ENCODE results near the gene GLRX5. TPM values are rescaled to one million over a fixed set of nuclear protein-coding genes. Genes with fewer than 3 reads are reported as not detected.

Gene GLRX5
- total RNA-seq, 1 experiment from 2014 or later: 23.2 TPM

DNA sequence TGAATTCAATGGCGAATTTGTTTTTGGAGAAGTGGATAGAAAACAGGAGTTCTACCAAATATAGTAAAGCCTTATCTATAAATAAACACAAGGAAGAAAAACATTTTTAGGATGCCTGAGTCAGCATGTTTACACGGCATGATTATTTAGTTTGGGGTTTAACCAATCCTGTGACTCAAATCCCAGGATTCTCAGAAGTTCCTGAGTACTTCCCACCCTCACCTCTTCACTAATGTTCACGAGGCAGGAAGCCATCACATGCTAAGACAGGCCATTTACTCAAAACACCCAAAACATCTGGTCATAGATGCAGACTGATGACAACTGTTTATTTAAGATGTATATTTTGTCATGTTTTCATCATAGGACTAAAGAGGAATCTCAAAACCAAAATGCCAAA lies 3.4 kb upstream of the GLRX5 start:
- peak in 1 of 2 experiments; percentile 54 for DNase-seq
- H3K27ac ChIP-seq: peak overlapping the region; percentile 54
- H3K4me3 ChIP-seq: peak overlapping the region; percentile 73; the same call in 1 of the 2 replicates
- no peaks in the 10 kb centered on the region for H3K9me3 ChIP-seq (ENCODE audit: insufficient read depth, low read depth)
- peaks cover 12% of the 10 kb centered on the region for H3K36me3 ChIP-seq (ENCODE audit: low read depth)
- intact Hi-C loops (cut with micrococcal nuclease; ENCODE audit: unreplicated experiment): no loop called here
- peaks cover 71% of the 10 kb centered on the region for H3K79me2 ChIP-seq (ENCODE audit: low read depth)
- H3K9me2 ChIP-seq (ENCODE audit: insufficient read depth): no peaks in the 10 kb centered on the region
- peak overlapping the region; percentile 96 for H3K4me2 ChIP-seq
- ChIA-PET POLR2A (ENCODE audit: unreplicated experiment) (no interaction called here), CTCF (no interaction called here)
- TF ChIP-seq EZH2 (IDR thresholded peaks at IDR 0.05; ENCODE audit: low read depth): no peak
- TF ChIP-seq, protein P1, sequence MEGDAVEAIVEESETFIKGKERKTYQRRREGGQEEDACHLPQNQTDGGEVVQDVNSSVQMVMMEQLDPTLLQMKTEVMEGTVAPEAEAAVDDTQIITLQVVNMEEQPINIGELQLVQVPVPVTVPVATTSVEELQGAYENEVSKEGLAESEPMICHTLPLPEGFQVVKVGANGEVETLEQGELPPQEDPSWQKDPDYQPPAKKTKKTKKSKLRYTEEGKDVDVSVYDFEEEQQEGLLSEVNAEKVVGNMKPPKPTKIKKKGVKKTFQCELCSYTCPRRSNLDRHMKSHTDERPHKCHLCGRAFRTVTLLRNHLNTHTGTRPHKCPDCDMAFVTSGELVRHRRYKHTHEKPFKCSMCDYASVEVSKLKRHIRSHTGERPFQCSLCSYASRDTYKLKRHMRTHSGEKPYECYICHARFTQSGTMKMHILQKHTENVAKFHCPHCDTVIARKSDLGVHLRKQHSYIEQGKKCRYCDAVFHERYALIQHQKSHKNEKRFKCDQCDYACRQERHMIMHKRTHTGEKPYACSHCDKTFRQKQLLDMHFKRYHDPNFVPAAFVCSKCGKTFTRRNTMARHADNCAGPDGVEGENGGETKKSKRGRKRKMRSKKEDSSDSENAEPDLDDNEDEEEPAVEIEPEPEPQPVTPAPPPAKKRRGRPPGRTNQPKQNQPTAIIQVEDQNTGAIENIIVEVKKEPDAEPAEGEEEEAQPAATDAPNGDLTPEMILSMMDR (conservative IDR thresholded peaks at IDR 0.05): no peak
- H3K4me1 ChIP-seq (replicated peaks; ENCODE audit: insufficient read depth): peaks cover 50% of the 10 kb centered on the region
- peaks cover 27% of the 10 kb centered on the region; the same call in 1 of the 2 replicates for H3F3A ChIP-seq (ENCODE audit: insufficient read depth, low read depth)
- BruUV-seq (replicated peaks): no TSS peak
- H3K27me3 ChIP-seq (ENCODE audit: insufficient read depth, low read depth): no peaks in the 10 kb centered on the region
- H2AFZ ChIP-seq: no peak overlapping the region
- peaks cover 19% of the 10 kb centered on the region for H4K20me1 ChIP-seq (ENCODE audit: insufficient read depth)

DNA sequence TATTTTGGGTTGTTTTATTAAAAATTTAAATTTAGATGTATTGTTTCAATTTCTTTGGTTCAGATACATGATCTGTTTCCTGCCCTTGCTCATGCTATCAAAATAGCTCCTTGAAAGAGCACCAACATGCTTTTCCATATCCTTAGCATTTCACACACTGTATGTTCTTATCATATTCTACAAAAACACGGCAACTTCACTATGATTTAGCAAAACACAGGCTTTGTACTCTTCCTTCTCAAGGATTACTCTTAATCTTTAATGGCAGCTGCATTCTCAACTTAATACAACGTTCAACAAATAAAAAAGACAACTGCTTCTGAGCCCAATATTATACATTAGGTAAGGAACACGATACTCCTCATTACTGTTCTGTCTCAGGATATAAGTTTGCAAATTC lies 2.9 kb upstream of the GLRX5 start:
- DNase-seq: no peak
- intact Hi-C loops (cut with micrococcal nuclease; ENCODE audit: unreplicated experiment): no loop called here
- ChIA-PET CTCF (no interaction called here), POLR2A (ENCODE audit: unreplicated experiment) (no interaction called here)
- H3K27me3 ChIP-seq (ENCODE audit: insufficient read depth, low read depth): no peaks in the 10 kb centered on the region
- H3K9me3 ChIP-seq (ENCODE audit: insufficient read depth, low read depth): no peaks in the 10 kb centered on the region
- peaks cover 51% of the 10 kb centered on the region for H3K4me1 ChIP-seq (replicated peaks; ENCODE audit: insufficient read depth)
- no peak overlapping the region for H2AFZ ChIP-seq
- H3F3A ChIP-seq (ENCODE audit: insufficient read depth, low read depth): peaks cover 26% of the 10 kb centered on the region; the same call in 1 of the 2 replicates
- peak overlapping the region; percentile 96 for H3K4me2 ChIP-seq
- peak overlapping the region; percentile 73 for H3K4me3 ChIP-seq
- BruUV-seq (replicated peaks): no TSS peak
- no peaks in the 10 kb centered on the region for H3K9me2 ChIP-seq (ENCODE audit: insufficient read depth)
- peaks cover 24% of the 10 kb centered on the region for H4K20me1 ChIP-seq (ENCODE audit: insufficient read depth)
- H3K36me3 ChIP-seq (ENCODE audit: low read depth): peaks cover 12% of the 10 kb centered on the region
- TF ChIP-seq, protein P1 (conservative IDR thresholded peaks at IDR 0.05): no peak
- TF ChIP-seq EZH2 (IDR thresholded peaks at IDR 0.05; ENCODE audit: low read depth): no peak
- H3K27ac ChIP-seq: peak overlapping the region; percentile 54
- H3K79me2 ChIP-seq (ENCODE audit: low read depth): peaks cover 76% of the 10 kb centered on the region

- H2AFZ ChIP-seq: no peak overlapping the region
- H3K27ac ChIP-seq: peak overlapping the region; percentile 66
- H3K4me2 ChIP-seq: peak overlapping the region; percentile 96
- H3K27me3 ChIP-seq (ENCODE audit: insufficient read depth, low read depth): no peaks in the 10 kb centered on the region
- no peaks in the 10 kb centered on the region for H3K9me2 ChIP-seq (ENCODE audit: insufficient read depth)
- ChIA-PET CTCF (no interaction called here), POLR2A (ENCODE audit: unreplicated experiment) (interaction anchor here (0.6 kb wide), 1 partner anchor 26 kb away, joined by 3 read pairs; no protein-coding TSS in a partner anchor)
- H3K36me3 ChIP-seq (ENCODE audit: low read depth): peaks cover 12% of the 10 kb centered on the region
- BruUV-seq (replicated peaks): no TSS peak
- TF ChIP-seq, protein P1 (conservative IDR thresholded peaks at IDR 0.05): no peak
- no peak for TF ChIP-seq EZH2 (IDR thresholded peaks at IDR 0.05; ENCODE audit: low read depth)
- peaks cover 25% of the 10 kb centered on the region; the same call in 1 of the 2 replicates for H3F3A ChIP-seq (ENCODE audit: insufficient read depth, low read depth)
- no peak for DNase-seq
- H3K79me2 ChIP-seq (ENCODE audit: low read depth): peaks cover 90% of the 10 kb centered on the region
- H4K20me1 ChIP-seq (ENCODE audit: insufficient read depth): peaks cover 25% of the 10 kb centered on the region
- peak overlapping the region; percentile 73 for H3K4me3 ChIP-seq
- no peaks in the 10 kb centered on the region for H3K9me3 ChIP-seq (ENCODE audit: insufficient read depth, low read depth)
- intact Hi-C loops (cut with micrococcal nuclease; ENCODE audit: unreplicated experiment): no loop called here
- H3K4me1 ChIP-seq (replicated peaks; ENCODE audit: insufficient read depth): peaks cover 46% of the 10 kb centered on the region
Measured at GRCh38 chr14:95533391-95533821, 1.4 kb upstream of the GLRX5 start.
